Keratinocyte (primary cell): ENCODE data around the gene KCNA3. TPM values are rescaled to one million over a fixed set of nuclear protein-coding genes. Genes with fewer than 3 reads are reported as not detected.

Source experiments
- DNase-seq: peaks from one replicate; pipeline ENCODE4 v3.0.0-alpha.2; 2011; ENCODE audit warnings: low read depth, missing footprints, low spot score
- FAIRE-seq: peaks from 2 replicates; lab custom pipeline; 2011; peaks lifted over from hg19 to GRCh38; lab: Jason Lieb, UNC
- H2AFZ ChIP-seq: 2 replicates; pipeline ENCODE4 v1.6.0; 2012; ENCODE audit warnings: low read length, control low read depth, inconsistent platforms; ENCODE audit not compliant: control insufficient read depth
- H3K27ac ChIP-seq: 2 replicates; pipeline ENCODE4 v1.5.1; 2011; ENCODE audit warnings: low read length; ENCODE audit not compliant: control insufficient read depth, insufficient read depth
- H3K27me3 ChIP-seq: 3 replicates; pipeline ENCODE4 v1.6.0; 2011; ENCODE audit warnings: low read length; ENCODE audit not compliant: control insufficient read depth, insufficient read depth; ENCODE audit errors: extremely low read depth
- H3K36me3 ChIP-seq, 2 experiments: 2 replicates in 1 of 2; 3 replicates in 1 of 2; pipeline ENCODE4 v1.5.1; 2011; ENCODE audit warnings: low read length in 2 of 2, mild to moderate bottlenecking in 1 of 2; ENCODE audit not compliant: control insufficient read depth in 2 of 2, insufficient read depth in 2 of 2; ENCODE audit errors: extremely low read depth in 1 of 2
- H3K4me1 ChIP-seq: 3 replicates; pipeline ENCODE4 v1.5.1; 2011; ENCODE audit warnings: low read length; ENCODE audit not compliant: control insufficient read depth, insufficient read depth; ENCODE audit errors: extremely low read depth
- H3K4me2 ChIP-seq: 3 replicates; pipeline ENCODE4 v1.6.0; 2011; ENCODE audit warnings: low read depth, low read length; ENCODE audit not compliant: control insufficient read depth, insufficient read depth; ENCODE audit errors: extremely low read depth
- H3K4me3 ChIP-seq, 3 experiments: fragments of 200-600 bp in 1 of 3; sonication (generic) in 1 of 3; 2 replicates in 2 of 3; 3 replicates in 1 of 3; pipeline ENCODE4 v1.5.1; 2011 to 2016; ENCODE audit warnings: low read length in 3 of 3, mild to moderate bottlenecking in 3 of 3, control low read depth in 2 of 3, inconsistent platforms in 1 of 3, low read depth in 1 of 3, mixed read lengths in 1 of 3, mixed run types in 1 of 3, moderate library complexity in 1 of 3; ENCODE audit not compliant: control insufficient read depth in 2 of 3, insufficient read depth in 2 of 3; ENCODE audit errors: extremely low read depth in 1 of 3
- H3K79me2 ChIP-seq: 2 replicates; pipeline ENCODE4 v1.6.0; 2012; ENCODE audit warnings: low read length; ENCODE audit not compliant: control insufficient read depth, insufficient read depth
- H3K9ac ChIP-seq: 3 replicates; pipeline ENCODE4 v1.6.0; 2011; ENCODE audit warnings: low read length; ENCODE audit not compliant: control insufficient read depth, insufficient read depth; ENCODE audit errors: extremely low read depth
- H3K9me1 ChIP-seq: 3 replicates; pipeline ENCODE4 v1.6.0; 2011; ENCODE audit warnings: low read length; ENCODE audit not compliant: control insufficient read depth, insufficient read depth; ENCODE audit errors: extremely low read depth
- H3K9me3 ChIP-seq: 2 replicates; pipeline ENCODE4 v1.5.1; 2012; ENCODE audit warnings: low read depth, low read length; ENCODE audit not compliant: control insufficient read depth
- H4K20me1 ChIP-seq: 3 replicates; pipeline ENCODE4 v1.6.0; 2011; ENCODE audit warnings: low read length; ENCODE audit not compliant: control insufficient read depth, insufficient read depth; ENCODE audit errors: extremely low read depth
- CTCF ChIP-seq, 3 experiments: IDR thresholded peaks in 1 of 3; conservative IDR thresholded peaks in 1 of 3; optimal IDR thresholded peaks in 1 of 3; 2 replicates in 2 of 3; 3 replicates in 1 of 3; pipeline versions ENCODE3 to v1.5.1; 2011; ENCODE audit warnings: low read length in 3 of 3, mild to moderate bottlenecking in 3 of 3, moderate library complexity in 2 of 3, control low read depth in 1 of 3, inconsistent platforms in 1 of 3; ENCODE audit not compliant: insufficient read depth in 2 of 3; ENCODE audit errors: extremely low read depth in 1 of 3
- EZH2 ChIP-seq: IDR thresholded peaks from one replicate; pipeline ENCODE4 v1.6.1; 2012; ENCODE audit warnings: inconsistent platforms, mild to moderate bottlenecking, low read length, moderate library complexity
- dilution Hi-C: fragments of 300-500 bp; cut with MboI; formaldehyde crosslinking; loops from one replicate; pipeline ENCODE4 v1.7.0; 2020; ENCODE audit warnings: low sequenced_read_pairs; ENCODE audit not compliant: extremely low pct_ligation_motif_present
- polyA plus RNA-seq, 5 experiments: library from polyadenylated mRNA; depleted of rRNA in 3 of 5; stranded (reverse) in 3 of 5; stranded (forward) in 1 of 5; unstranded in 1 of 5; fragments of >200 nt; gene quantifications; 1 replicate in 1 of 5; 2 replicates in 3 of 5; 3 replicates in 1 of 5; pipeline versions ENCODE4 v1.2.1 to v1.2.3, GENCODE V29; 2011 to 2012; ENCODE audit warnings: missing spikeins in 2 of 5, low read depth in 1 of 5, low replicate concordance in 1 of 5

The KCNA3 gene
- polyA plus RNA-seq, 1 donor (not counting 4 experiments of a cell fraction or from before 2014, with no cell fraction given) = not detected

- Histone ChIP-seq H3K9me3 (peaks cover 5% of the 10 kb centered on the region), H3K4me2 (no peak overlapping the region)
Measured at GRCh38 chr1:110677526-110677925, 2.8 kb upstream of the KCNA3 start.

GRCh38 chr1:110676970-110677369 is 2.2 kb upstream of the KCNA3 start:
- Histone ChIP-seq H3K27ac (no peak overlapping the region), H2AFZ (no peak overlapping the region), H3K27me3 (peaks cover 50% of the 10 kb centered on the region), H3K9me1 (no peaks in the 10 kb centered on the region), H3K9me3 (peaks cover 5% of the 10 kb centered on the region), H3K4me3 (no peak overlapping the region), H3K4me2 (no peak overlapping the region), H3K9ac (no peak overlapping the region), H4K20me1 (no peaks in the 10 kb centered on the region), H3K36me3 (no peaks in the 10 kb centered on the region), H3K79me2 (no peaks in the 10 kb centered on the region), H3K4me1 (no peaks in the 10 kb centered on the region)
- dilution Hi-C loops = no loop called here
- DNase-seq = no peak
- TF ChIP-seq CTCF (optimal IDR thresholded peaks at IDR 0.05 in 1 of 3, IDR thresholded peaks at IDR 0.05 in 1 of 3, conservative IDR thresholded peaks at IDR 0.05 in 1 of 3; ENCODE audit: extremely low read depth in 1 of 3, insufficient read depth in 2 of 3, low read length in 3 of 3) (no peak), EZH2 (no peak)
- FAIRE-seq = no peak

More at GRCh38 chr1:110677526-110677925, 2.8 kb upstream of the KCNA3 start:
- TF ChIP-seq CTCF (optimal IDR thresholded peaks at IDR 0.05 in 1 of 3, IDR thresholded peaks at IDR 0.05 in 1 of 3, conservative IDR thresholded peaks at IDR 0.05 in 1 of 3; ENCODE audit: extremely low read depth in 1 of 3, insufficient read depth in 2 of 3, low read length in 3 of 3) (no peak), EZH2 (no peak)
- H3K36me3 ChIP-seq = no peaks in the 10 kb centered on the region
- H4K20me1 ChIP-seq = no peaks in the 10 kb centered on the region
- no peaks in the 10 kb centered on the region for H3K79me2 ChIP-seq
- H3K4me3 ChIP-seq = no peak overlapping the region
- no peaks in the 10 kb centered on the region for H3K9me1 ChIP-seq
- H3K4me1 ChIP-seq = no peaks in the 10 kb centered on the region
- no peak for FAIRE-seq
- DNase-seq = no peak
- no peak overlapping the region for H3K27ac ChIP-seq
- no peak overlapping the region for H3K9ac ChIP-seq
- dilution Hi-C loops = no loop called here
- no peak overlapping the region for H2AFZ ChIP-seq
- H3K27me3 ChIP-seq = peaks cover 44% of the 10 kb centered on the region
